ENCODE data around the gene ZNF689.
"Not testable (repeated sequence)": the region's sequence is repeated elsewhere in the genome, so short reads cannot be mapped to it uniquely, and the experiment has no call there.

The ZNF689 gene

GRCh38 chr16:30652005-30652296 lies 41.8 kb upstream of the ZNF689 start:
- peak overlapping the region; percentile 75 for H3K4me3 ChIP-seq
- H3K36me3 ChIP-seq, result peaks cover 37% of the 10 kb centered on the region
- no peaks in the 10 kb centered on the region for H3K9me3 ChIP-seq
- H3K9ac ChIP-seq, result peak overlapping the region; percentile 81
- peaks cover 34% of the 10 kb centered on the region for H3K4me1 ChIP-seq
- TF ChIP-seq Cebpa-rat (IDR thresholded peaks at IDR 0.05), result no peak
- H4K20me1 ChIP-seq, result no peaks in the 10 kb centered on the region
- H3K4me2 ChIP-seq, result peak overlapping the region; percentile 90
- no peaks in the 10 kb centered on the region for H3K27me3 ChIP-seq
- H3K27ac ChIP-seq, result peak overlapping the region; percentile 91

- peak overlapping the region; percentile 81 for H3K9ac ChIP-seq
- peak overlapping the region; percentile 91 for H3K27ac ChIP-seq
These were observed 41.2 kb upstream of the ZNF689 start for GRCh38 chr16:30651124-30652004.

GRCh38 chr16:30650369-30651123 lies 40.4 kb upstream of the ZNF689 start, which contains the start of gene PRR14:
Gene PRR14 (plus strand): TSS chr16:30650960. CDS start chr16:30651646, 686 bp downstream.
- Histone ChIP-seq H3K4me2 (peak within 1 kb of the TSS; percentile 90), H4K20me1 (no peaks in the 10 kb centered on the region), H3K27ac (peak within 1 kb of the TSS; percentile 91), H3K4me3 (peak within 1 kb of the TSS; percentile 75), H3K9ac (peak within 1 kb of the TSS; percentile 81), H3K9me3 (no peaks in the 10 kb centered on the region), H3K36me3 (peaks cover 30% of the 10 kb centered on the region), H3K27me3 (no peaks in the 10 kb centered on the region), H3K4me1 (peaks cover 34% of the 10 kb centered on the region)
- no peak for TF ChIP-seq Cebpa-rat (IDR thresholded peaks at IDR 0.05)

More at GRCh38 chr16:30651124-30652004, 41.2 kb upstream of the ZNF689 start:
- Histone ChIP-seq H3K27me3 (no peaks in the 10 kb centered on the region), H3K36me3 (peaks cover 37% of the 10 kb centered on the region), H4K20me1 (no peaks in the 10 kb centered on the region), H3K4me1 (peaks cover 34% of the 10 kb centered on the region), H3K4me3 (peak overlapping the region; percentile 75), H3K9me3 (no peaks in the 10 kb centered on the region), H3K4me2 (peak overlapping the region; percentile 90)
- no peak for TF ChIP-seq Cebpa-rat (IDR thresholded peaks at IDR 0.05)

GRCh38 chr16:30649725-30650368 lies 39.7 kb upstream of the ZNF689 start:
- H3K27ac ChIP-seq, result peak overlapping the region; percentile 91
- H3K9me3 ChIP-seq, result no peaks in the 10 kb centered on the region
- H3K4me1 ChIP-seq, result peaks cover 34% of the 10 kb centered on the region
- peak overlapping the region; percentile 75 for H3K4me3 ChIP-seq
- H3K27me3 ChIP-seq, result no peaks in the 10 kb centered on the region
- H3K36me3 ChIP-seq, result peaks cover 23% of the 10 kb centered on the region
- H3K9ac ChIP-seq, result peak overlapping the region; percentile 71
- no peak for TF ChIP-seq Cebpa-rat (IDR thresholded peaks at IDR 0.05)
- H3K4me2 ChIP-seq, result peak overlapping the region; percentile 78
- H4K20me1 ChIP-seq, result no peaks in the 10 kb centered on the region

- TF ChIP-seq Cebpa-rat (IDR thresholded peaks at IDR 0.05), result no peak
- Histone ChIP-seq H3K36me3 (no peaks in the 10 kb centered on the region), H3K9me3 (no peaks in the 10 kb centered on the region), H4K20me1 (no peaks in the 10 kb centered on the region), H3K27me3 (no peaks in the 10 kb centered on the region), H3K27ac (no peak overlapping the region), H3K4me2 (0 out of 2 replicates have a peak overlapping the region, but pooled peaks have one; percentile 30), H3K9ac (no peak overlapping the region), H3K4me1 (peaks cover 26% of the 10 kb centered on the region), H3K4me3 (no peak overlapping the region)
These were observed 37.0 kb upstream of the ZNF689 start for GRCh38 chr16:30647274-30647571.

GRCh38 chr16:30645727-30646126 lies 35.5 kb upstream of the ZNF689 start:
- Histone ChIP-seq H3K27ac (no peak overlapping the region), H3K4me3 (no peak overlapping the region), H4K20me1 (no peaks in the 10 kb centered on the region), H3K9me3 (no peaks in the 10 kb centered on the region), H3K27me3 (no peaks in the 10 kb centered on the region), H3K4me2 (no peak overlapping the region), H3K9ac (no peak overlapping the region), H3K4me1 (peaks cover 18% of the 10 kb centered on the region), H3K36me3 (no peaks in the 10 kb centered on the region)
- TF ChIP-seq Cebpa-rat (IDR thresholded peaks at IDR 0.05), result no peak

GRCh38 chr16:30644334-30644830 lies 34.2 kb upstream of the ZNF689 start:
- no peaks in the 10 kb centered on the region for H3K27me3 ChIP-seq
- no peak overlapping the region for H3K27ac ChIP-seq
- no peak overlapping the region for H3K9ac ChIP-seq
- H4K20me1 ChIP-seq, result no peaks in the 10 kb centered on the region
- no peaks in the 10 kb centered on the region for H3K36me3 ChIP-seq
- H3K4me1 ChIP-seq, result peaks cover 9% of the 10 kb centered on the region
- H3K4me2 ChIP-seq, result no peak overlapping the region
- TF ChIP-seq Cebpa-rat (IDR thresholded peaks at IDR 0.05), result no peak
- no peaks in the 10 kb centered on the region for H3K9me3 ChIP-seq
- H3K4me3 ChIP-seq, result no peak overlapping the region

GRCh38 chr16:30641378-30641982 lies 31.3 kb upstream of the ZNF689 start:
- Histone ChIP-seq H3K27me3 (no peaks in the 10 kb centered on the region), H4K20me1 (no peaks in the 10 kb centered on the region), H3K4me3 (no peak overlapping the region), H3K36me3 (no peaks in the 10 kb centered on the region), H3K4me1 (peaks cover 6% of the 10 kb centered on the region; the same call in 1 of the 2 replicates), H3K4me2 (no peak overlapping the region), H3K9me3 (no peaks in the 10 kb centered on the region), H3K27ac (no peak overlapping the region), H3K9ac (no peak overlapping the region)
- TF ChIP-seq Cebpa-rat (IDR thresholded peaks at IDR 0.05), result no peak

- Histone ChIP-seq H3K36me3 (no peaks in the 10 kb centered on the region), H3K9me3 (no peaks in the 10 kb centered on the region), H3K27ac (no peak overlapping the region), H3K4me1 (peaks cover 30% of the 10 kb centered on the region), H3K27me3 (no peaks in the 10 kb centered on the region), H4K20me1 (no peaks in the 10 kb centered on the region), H3K4me3 (no peak overlapping the region), H3K4me2 (no peak overlapping the region), H3K9ac (no peak overlapping the region)
- TF ChIP-seq Cebpa-rat (IDR thresholded peaks at IDR 0.05), result no peak
These were observed 27.8 kb upstream of the ZNF689 start for GRCh38 chr16:30637944-30638343.

GRCh38 chr16:30637139-30637538 lies 26.9 kb upstream of the ZNF689 start:
- not testable (repeated sequence) for H4K20me1 ChIP-seq, H3K9me3 ChIP-seq

More at GRCh38 chr16:30637139-30637538, 26.9 kb upstream of the ZNF689 start:
- H3K27me3 ChIP-seq, H3K9ac ChIP-seq, H3K4me2 ChIP-seq, H3K36me3 ChIP-seq, H3K4me3 ChIP-seq, H3K27ac ChIP-seq: not testable (repeated sequence)
- H3K4me1 ChIP-seq, result peaks cover 30% of the 10 kb centered on the region
